H1 (cell line): Measurements from ENCODE around the gene DMRTA1.

Experiments
- BACH1 ChIP-seq: IDR thresholded peaks from 2 replicates; pipeline ENCODE4 v1.6.1; 2012; ENCODE audit warnings: low read length, improper control_type of control experiment
- CBX8 ChIP-seq: fragments of 300-800, 300-1000 bp; sonication (generic); IDR thresholded peaks from 2 replicates; pipeline ENCODE4 v1.7.1; 2016; ENCODE audit warnings: low read depth, low read length, borderline replicate concordance
- CTCF ChIP-seq, 3 experiments: IDR thresholded peaks; 1 replicate in 2 of 3; 2 replicates in 1 of 3; pipeline versions ENCODE4 v1.5.1 to v1.6.1; 2011; ENCODE audit warnings: low read length in 3 of 3, mild to moderate bottlenecking in 3 of 3, inconsistent platforms in 2 of 3, low read depth in 1 of 3, moderate library complexity in 1 of 3; ENCODE audit not compliant: insufficient read depth in 1 of 3; ENCODE audit errors: control extremely low read depth in 1 of 3
- MAX ChIP-seq: IDR thresholded peaks from 2 replicates; pipeline ENCODE4 v1.6.1; 2012; ENCODE audit warnings: inconsistent platforms
- PHF8 ChIP-seq: fragments of 200-600 bp; sonication (generic); conservative IDR thresholded peaks from 2 replicates; pipeline ENCODE4 v1.7.1; 2012; ENCODE audit warnings: low read depth, mild to moderate bottlenecking, inconsistent platforms, low read length, moderate library complexity
- POLR2AphosphoS5 ChIP-seq: IDR thresholded peaks from 2 replicates; pipeline ENCODE4 v1.6.1; 2011; ENCODE audit warnings: low read depth, low read length
- RBBP5 ChIP-seq: IDR thresholded peaks from 2 replicates; pipeline ENCODE4 v1.7.1; 2012; ENCODE audit warnings: low read depth, mild to moderate bottlenecking, inconsistent platforms, low read length, moderate library complexity, borderline replicate concordance
- RNF2 ChIP-seq: fragments of 200-900, 300-1000 bp; sonication (generic); IDR thresholded peaks from 2 replicates; pipeline ENCODE4 v1.7.1; 2016; ENCODE audit warnings: borderline replicate concordance, low read depth, mild to moderate bottlenecking, antibody characterized with exemption, low read length; ENCODE audit not compliant: poor library complexity, severe bottlenecking; ENCODE audit errors: missing control alignments
- RXRA ChIP-seq: IDR thresholded peaks from 2 replicates; pipeline ENCODE4 v1.6.1; 2011; ENCODE audit warnings: low read depth, mild to moderate bottlenecking, low read length, moderate library complexity; ENCODE audit not compliant: insufficient read depth
- SRF ChIP-seq: IDR thresholded peaks from 2 replicates; pipeline ENCODE4 v1.6.1; 2011; ENCODE audit warnings: mild to moderate bottlenecking, low read depth, low read length, moderate library complexity

GRCh38 chr9:22415941-22416691, 30.5 kb upstream of the DMRTA1 start:
- TF ChIP-seq CTCF (IDR thresholded peaks at IDR 0.05; ENCODE audit: control extremely low read depth in 1 of 3, insufficient read depth in 1 of 3, low read depth in 1 of 3, low read length in 3 of 3) (no peak), RBBP5 (no peak), BACH1 (no peak), CBX8 (no peak), POLR2AphosphoS5 (no peak), MAX (no peak), RNF2 (no peak), PHF8 (no peak), SRF (no peak), RXRA (no peak)
